Ovary (tissue), 9 donors: Measurements from ENCODE around the gene CTIF. TPM values are rescaled to one million over a fixed set of nuclear protein-coding genes. Genes with fewer than 3 reads are reported as not detected.

ENCODE experiments used
- DNase-seq, 5 donors: peaks; one replicate each; pipeline ENCODE4 v3.0.0-alpha.2; 2019 to 2020
- H3K27ac ChIP-seq, 2 donors: fragments of 200-600 bp; one replicate each; pipeline versions ENCODE4 v1.5.1 to v1.8.0; 2019 to 2022
- H3K27me3 ChIP-seq: fragments of 200-600 bp; one replicate; pipeline ENCODE4 v1.8.0; 2022
- H3K36me3 ChIP-seq: fragments of 200-600 bp; sonication (generic); one replicate; pipeline ENCODE4 v1.5.1; 2019
- H3K4me1 ChIP-seq: one replicate; pipeline ENCODE4 v1.8.1; 2013; ENCODE audit warnings: mild to moderate bottlenecking, moderate library complexity; ENCODE audit not compliant: insufficient read depth
- H3K4me3 ChIP-seq: fragments of 200-600 bp; sonication (generic); one replicate; pipeline ENCODE4 v1.5.1; 2017
- H3K9me3 ChIP-seq, 2 donors: fragments of 200-600 bp in 1 of 2; sonication (generic) in 1 of 2; one replicate each; pipeline versions ENCODE4 v1.5.1 to v1.8.1; 2013 to 2019; ENCODE audit warnings: mild to moderate bottlenecking in 1 of 2, moderate library complexity in 1 of 2
- EP300 ChIP-seq: sonication (generic); formaldehyde crosslinking; IDR thresholded peaks from one replicate; pipeline ENCODE4 v1.6.1; 2017; ENCODE audit warnings: antibody characterized with exemption
- POLR2A ChIP-seq: fragments of 450-650 bp; IDR thresholded peaks from one replicate; pipeline ENCODE4 v1.6.1; 2017; ENCODE audit warnings: antibody characterized with exemption, mild to moderate bottlenecking, moderate library complexity
- WGBS, 3 donors: extraction: QIAGEN DNeasy Blood & Tissue Kit in 1 of 3; methylation state at CpG; one replicate each; pipeline versions ENCODE4 v1.1.5 to v1.1.7; 2013 to 2017; 5-methylcytosine and 5-hydroxymethylcytosine counted together
- intact Hi-C, 4 donors: fragments of 100-400 bp; cut with DNase I; formaldehyde crosslinking; loops; one replicate each; pipeline versions ENCODE4 v1.11.0 to v1.15.1; 2022 to 2023
- polyA plus RNA-seq, 2 donors: library from polyadenylated mRNA; stranded (reverse); fragments of 200-250 nt in 1 of 2; fragments of 350-450 nt in 1 of 2; fragmentation: Illumina TruSeq in 1 of 2; extraction: RNeasy Lipid Tissue Mini Kit (QIAGEN cat#74804) in 1 of 2; gene quantifications; one replicate each; pipeline ENCODE4 v1.2.3, GENCODE V29; 2013 to 2014
- total RNA-seq, 7 donors: library from RNA; depleted of rRNA in 2 of 7; stranded (reverse); fragments of >200 nt in 2 of 7; fragmentation: NEBNext Ultra II Directional in 3 of 7; extraction: Animal tissue kit (Norgen Biotek cat#: 25700) in 3 of 7; gene quantifications; one replicate each; pipeline versions ENCODE4 v1.1.0 to v1.2.4, GENCODE V29; 2016 to 2023
- TF ChIP-seq, protein P1 (sequence below), 3 donors: fragments of 450-650 bp in 2 of 3; fragments of 200-600 bp in 1 of 3; IDR thresholded peaks; one replicate each; pipeline versions ENCODE4 v1.5.1 to v1.8.0; 2016 to 2022; ENCODE audit warnings: antibody characterized with exemption in 3 of 3, mild to moderate bottlenecking in 1 of 3
- donor health status: DM: no; HTN: no; CAD: no; lungs with moderate emphysema.
- donor health status: DM: no; HTN: no; CAD: no.
- donor health status: Bipolar disorder and iron deficiency.
- donor health status: DM: yes; HTN: yes; CAD: no.
- donor health status: DM: no; HTN: no; CAD: no.
- donor health status: DM: yes; HTN: yes; CAD: no.

The CTIF gene
- total and polyA plus RNA-seq, 9 donors, result 18.5 to 94.1 (median 75.2) TPM

DNA sequence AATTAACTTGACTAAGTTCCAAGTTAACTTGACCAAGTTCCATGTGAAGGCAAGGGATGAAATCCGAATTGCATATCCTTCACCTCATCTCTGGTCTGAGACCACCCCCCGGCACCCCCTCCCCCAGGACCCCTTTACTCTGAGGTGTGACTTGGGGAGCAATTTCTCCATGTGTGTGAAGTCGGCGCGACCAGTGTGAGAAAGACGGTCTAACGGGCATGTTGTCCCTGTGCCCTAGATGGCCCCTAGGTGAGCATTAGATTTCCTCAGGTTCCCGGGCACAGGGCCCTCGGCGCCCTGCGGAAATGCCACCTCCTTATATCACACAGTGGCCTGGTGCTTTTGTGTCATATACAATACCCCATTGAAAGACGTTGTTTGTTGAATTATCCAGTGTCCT lies 137.1 kb downstream of the CTIF start:
- Histone ChIP-seq H3K4me1 (peaks cover 9% of the 10 kb centered on the region), H3K27ac (no peak overlapping the region), H3K4me3 (no peak overlapping the region), H3K9me3 (peaks cover 0 to 6% of the 10 kb centered on the region in 2 donors), H3K27me3 (no peaks in the 10 kb centered on the region), H3K36me3 (peaks cover 3% of the 10 kb centered on the region)
- intact Hi-C loops, result loop anchor here (5.0 to 10.0 kb wide), 6 partner anchors 99 to 819 kb away; partner anchors contain the start of genes SMAD7 (in 2 of the 4), C18orf32 (in 1 of the 4) and RPL17 (in 1 of the 4)
- DNase-seq, result peak in 3 of 5 donors; percentile 18 to 36 (median 30)
- TF ChIP-seq, protein P1, sequence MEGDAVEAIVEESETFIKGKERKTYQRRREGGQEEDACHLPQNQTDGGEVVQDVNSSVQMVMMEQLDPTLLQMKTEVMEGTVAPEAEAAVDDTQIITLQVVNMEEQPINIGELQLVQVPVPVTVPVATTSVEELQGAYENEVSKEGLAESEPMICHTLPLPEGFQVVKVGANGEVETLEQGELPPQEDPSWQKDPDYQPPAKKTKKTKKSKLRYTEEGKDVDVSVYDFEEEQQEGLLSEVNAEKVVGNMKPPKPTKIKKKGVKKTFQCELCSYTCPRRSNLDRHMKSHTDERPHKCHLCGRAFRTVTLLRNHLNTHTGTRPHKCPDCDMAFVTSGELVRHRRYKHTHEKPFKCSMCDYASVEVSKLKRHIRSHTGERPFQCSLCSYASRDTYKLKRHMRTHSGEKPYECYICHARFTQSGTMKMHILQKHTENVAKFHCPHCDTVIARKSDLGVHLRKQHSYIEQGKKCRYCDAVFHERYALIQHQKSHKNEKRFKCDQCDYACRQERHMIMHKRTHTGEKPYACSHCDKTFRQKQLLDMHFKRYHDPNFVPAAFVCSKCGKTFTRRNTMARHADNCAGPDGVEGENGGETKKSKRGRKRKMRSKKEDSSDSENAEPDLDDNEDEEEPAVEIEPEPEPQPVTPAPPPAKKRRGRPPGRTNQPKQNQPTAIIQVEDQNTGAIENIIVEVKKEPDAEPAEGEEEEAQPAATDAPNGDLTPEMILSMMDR (IDR thresholded peaks at IDR 0.05), result no peak
- TF ChIP-seq EP300 (no peak), POLR2A (no peak)
- 86 to 91% (median 89%) methylated on average over 12 of the region's 12 CpGs for WGBS, 3 donors

DNA sequence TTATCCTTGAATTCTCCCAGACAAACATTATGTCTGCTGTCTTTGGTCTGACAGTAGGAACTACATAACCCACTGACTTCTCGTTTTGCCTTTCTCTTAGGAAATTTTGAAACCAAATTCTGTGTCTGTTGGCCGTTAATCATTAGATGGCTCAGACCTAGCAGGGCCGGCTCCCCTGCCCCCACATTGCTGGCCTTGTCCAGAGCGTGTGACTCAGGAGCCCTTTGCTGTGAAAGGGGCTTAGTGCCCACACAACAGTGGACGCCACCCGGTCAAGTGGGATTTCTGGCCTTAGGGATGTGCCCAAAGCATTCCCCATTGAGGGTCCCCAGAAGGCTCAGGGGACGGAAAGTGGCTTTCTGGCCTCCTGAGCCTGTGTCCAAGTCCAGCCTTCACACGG lies 137.5 kb downstream of the CTIF start:
- H3K27me3 ChIP-seq, result no peaks in the 10 kb centered on the region
- 69 to 73% (median 71%) methylated on average over 8 of the region's 8 CpGs for WGBS, 3 donors
- peak in 2 of 5 donors; percentile 25 to 30 for DNase-seq
- no peak overlapping the region for H3K4me3 ChIP-seq
- H3K9me3 ChIP-seq, result peaks cover 0 to 2% of the 10 kb centered on the region in 2 donors
- TF ChIP-seq, protein P1 (IDR thresholded peaks at IDR 0.05), result no peak
- TF ChIP-seq POLR2A (no peak), EP300 (no peak)
- intact Hi-C loops, result loop anchor here (5.0 to 10.0 kb wide), 6 partner anchors 98 to 818 kb away; partner anchors contain the start of genes SMAD7 (in 2 of the 4), C18orf32 (in 1 of the 4) and RPL17 (in 1 of the 4)
- H3K4me1 ChIP-seq, result peaks cover 9% of the 10 kb centered on the region
- no peak overlapping the region for H3K27ac ChIP-seq
- H3K36me3 ChIP-seq, result no peaks in the 10 kb centered on the region

DNA sequence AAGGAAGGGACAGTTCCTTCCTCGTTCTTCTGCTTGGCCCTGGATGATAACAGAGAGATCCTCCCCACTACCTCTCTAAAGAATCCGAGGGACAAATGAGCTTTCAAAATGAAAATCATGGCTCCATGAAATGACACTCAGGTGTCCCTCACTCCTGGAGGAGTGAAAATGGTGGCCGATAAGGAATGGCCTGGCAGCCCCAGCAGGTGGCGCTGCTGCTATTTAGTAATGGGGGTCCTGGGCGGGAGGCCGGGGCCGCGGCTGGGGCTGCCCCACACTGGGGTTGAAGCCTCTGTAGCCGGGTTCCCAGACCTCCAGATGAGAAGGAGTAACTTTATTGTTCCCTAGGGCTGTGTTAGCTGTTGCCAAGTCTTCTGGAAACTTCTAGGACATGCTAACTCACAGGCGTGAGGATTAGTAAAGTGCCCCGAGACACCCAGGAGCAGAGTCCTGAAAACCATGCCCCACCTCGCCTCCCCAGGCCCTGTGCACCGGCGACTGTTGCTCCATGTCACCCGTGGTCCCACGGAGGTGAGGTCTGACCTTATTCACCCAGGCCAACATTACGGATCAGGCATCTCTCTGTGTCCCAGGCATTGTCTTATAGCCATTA lies 138.0 kb downstream of the CTIF start:
- Histone ChIP-seq H3K27ac (no peak overlapping the region), H3K4me1 (peaks cover 9% of the 10 kb centered on the region), H3K9me3 (no peaks in the 10 kb centered on the region), H3K4me3 (no peak overlapping the region), H3K27me3 (no peaks in the 10 kb centered on the region), H3K36me3 (no peaks in the 10 kb centered on the region)
- intact Hi-C loops, result loop anchor here (5.0 to 10.0 kb wide), 6 partner anchors 98 to 818 kb away; partner anchors contain the start of genes SMAD7 (in 2 of the 4), C18orf32 (in 1 of the 4) and RPL17 (in 1 of the 4)
- TF ChIP-seq EP300 (no peak), POLR2A (no peak)
- TF ChIP-seq, protein P1 (IDR thresholded peaks at IDR 0.05), result peak; percentile 69 to 87 (median 74)
- DNase-seq, result peak; percentile 64 to 82 (median 78)
- WGBS, 3 donors, result 42 to 51% (median 43%) methylated on average over 17 of the region's 17 CpGs

DNA sequence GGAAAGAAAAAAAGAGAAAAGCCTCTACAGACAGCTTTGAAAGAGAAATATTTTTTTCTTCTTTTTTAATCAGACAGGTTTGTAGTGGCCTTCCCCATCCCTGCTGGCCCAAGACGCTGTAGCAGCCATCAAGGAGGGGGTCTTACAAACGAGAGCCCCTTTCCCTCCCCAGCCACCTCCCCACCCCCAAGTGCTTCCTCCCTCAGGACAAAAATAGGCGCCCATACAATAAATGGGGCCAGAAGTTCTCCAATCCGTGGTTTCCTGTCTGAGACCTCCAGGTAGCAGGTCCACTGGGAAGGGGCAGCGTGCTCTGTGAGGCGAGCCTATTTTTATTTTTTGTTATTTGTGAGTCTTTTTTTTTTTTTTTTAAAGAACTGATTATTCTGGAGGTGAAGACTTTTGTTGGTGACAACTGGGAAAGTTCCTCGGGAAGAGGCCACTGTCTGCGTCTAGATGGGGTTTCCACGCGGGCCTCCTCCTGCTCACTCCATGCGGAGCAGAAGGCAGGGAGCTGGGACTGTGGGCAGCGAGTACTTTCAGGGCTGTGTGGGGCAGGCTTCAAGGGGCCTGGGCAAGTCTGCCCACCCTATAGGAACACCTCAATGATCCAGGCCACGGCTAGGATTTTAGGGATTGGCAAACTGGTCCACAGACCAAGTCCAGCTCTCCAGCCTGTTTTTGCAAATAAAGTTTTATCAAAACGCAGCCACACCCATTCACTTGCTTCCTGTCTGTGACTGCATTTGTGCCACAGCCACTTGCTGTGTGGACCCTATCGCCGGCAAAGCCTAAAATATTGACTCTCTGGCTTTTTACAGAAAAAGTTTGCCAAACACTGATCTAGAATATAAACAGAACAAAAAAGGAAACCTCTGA lies 139.6 kb downstream of the CTIF start:
- TF ChIP-seq EP300, result no peak
- TF ChIP-seq POLR2A, result no peak
- TF ChIP-seq, protein P1 (IDR thresholded peaks at IDR 0.05), result no peak
- H3K27me3 ChIP-seq, result no peaks in the 10 kb centered on the region
- H3K4me1 ChIP-seq, result peaks cover 9% of the 10 kb centered on the region
- no peaks in the 10 kb centered on the region for H3K36me3 ChIP-seq
- no peak overlapping the region for H3K4me3 ChIP-seq
- intact Hi-C loops, result loop anchor here (2.0 to 10.0 kb wide), 7 partner anchors 96 to 816 kb away; partner anchors contain the start of genes SMAD7 (in 2 of the 4), C18orf32 (in 1 of the 4) and RPL17 (in 1 of the 4)
- no peaks in the 10 kb centered on the region for H3K9me3 ChIP-seq
- 84 to 89% (median 88%) methylated on average over 16 of the region's 16 CpGs for WGBS, 3 donors
- no peak overlapping the region for H3K27ac ChIP-seq
- DNase-seq, result peak in 1 of 5 donors; percentile 13
